Body of pancreas (tissue), 4 donors: Measurements from ENCODE around the gene MOGAT3. TPM values are rescaled to one million over a fixed set of nuclear protein-coding genes. Genes with fewer than 3 reads are reported as not detected.

Experiments used
- ATAC-seq: fragments of 150-250 bp; one replicate; pipeline ENCODE4 v1.9.1; 2016
- DNase-seq, 4 donors: peaks; one replicate each; pipeline ENCODE4 v3.0.0-alpha.2; 2019
- H3K27ac ChIP-seq, 4 donors: fragments of 200-600 bp; sonication (generic); 1 replicate in 3 of 4; 2 replicates in 1 of 4; pipeline versions ENCODE4 v1.5.1 to v1.6.1; 2016 to 2019; ENCODE audit warnings: mild to moderate bottlenecking in 1 of 4, mixed read lengths in 1 of 4, moderate library complexity in 1 of 4
- H3K27me3 ChIP-seq, 2 donors: fragments of 200-600 bp; sonication (generic); one replicate each; pipeline ENCODE4 v1.6.0; 2016; ENCODE audit warnings: mild to moderate bottlenecking in 1 of 2
- H3K36me3 ChIP-seq, 2 donors: fragments of 200-600 bp; sonication (generic); replicated peaks in 1 of 2; 2 replicates each; pipeline ENCODE4 v1.5.1; 2016; ENCODE audit warnings: low read depth in 2 of 2; ENCODE audit not compliant: insufficient read depth in 1 of 2
- H3K4me1 ChIP-seq: fragments of 200-600 bp; sonication (generic); one replicate; pipeline ENCODE4 v1.6.0; 2016
- H3K4me3 ChIP-seq, 2 donors: fragments of 200-600 bp; sonication (generic); 1 replicate in 1 of 2; 2 replicates in 1 of 2; pipeline ENCODE4 v1.5.1; 2016 to 2019
- H3K9me3 ChIP-seq, 3 donors: fragments of 200-600 bp; sonication (generic); 1 replicate in 2 of 3; 2 replicates in 1 of 3; pipeline ENCODE4 v1.5.1; 2016
- CTCF ChIP-seq, 7 experiments: fragments of 450-650 bp in 4 of 7; fragments of 200-600 bp in 3 of 7; sonication (generic) in 3 of 7; IDR thresholded peaks; one replicate each; pipeline ENCODE4 v1.5.1; 2016 to 2019; ENCODE audit warnings: antibody characterized with exemption in 7 of 7
- POLR2A ChIP-seq, 3 donors: fragments of 450-650 bp; IDR thresholded peaks; one replicate each; pipeline ENCODE4 v1.6.1; 2016; ENCODE audit warnings: antibody characterized with exemption in 3 of 3, mild to moderate bottlenecking in 2 of 3
- WGBS, 2 donors: methylation state at CpG; one replicate each; pipeline ENCODE4 v1.1.5; 2017; 5-methylcytosine and 5-hydroxymethylcytosine counted together
- intact Hi-C: fragments of 100-400 bp; cut with DNase I; formaldehyde crosslinking; loops from one replicate; pipeline ENCODE4 v1.15.1; 2023
- total RNA-seq, 2 donors: library from RNA; depleted of rRNA; stranded (reverse); fragments of >200 nt; gene quantifications; one replicate each; pipeline ENCODE4 v1.1.0, GENCODE V29; 2016

The MOGAT3 gene
- total RNA-seq, 2 donors from 2014 or later = not detected

GRCh38 chr7:101159696-101160674 lies 40.9 kb downstream of the MOGAT3 start:
- no peak overlapping the region for H3K27ac ChIP-seq
- 78 to 88% methylated on average over 21 to 24 of the region's 31 CpGs for WGBS, 2 donors
- TF ChIP-seq POLR2A (IDR thresholded peaks at IDR 0.05) (no peak), CTCF (IDR thresholded peaks at IDR 0.05) (no peak)
- ATAC-seq (no peak), DNase-seq (no peak)
- H3K4me1 ChIP-seq = peaks cover 36% of the 10 kb centered on the region
- peaks cover 0 to 21% of the 10 kb centered on the region in 2 donors for H3K27me3 ChIP-seq
- no peaks in the 10 kb centered on the region for H3K36me3 ChIP-seq
- intact Hi-C loops = no loop called here
- H3K4me3 ChIP-seq = no peak overlapping the region
- no peaks in the 10 kb centered on the region for H3K9me3 ChIP-seq

GRCh38 chr7:101156866-101157589 lies 43.8 kb downstream of the MOGAT3 start:
- 84% methylated on average over 14 of the region's 14 CpGs for WGBS, 2 donors
- Histone ChIP-seq H3K27me3 (no peaks in the 10 kb centered on the region), H3K4me3 (no peak overlapping the region), H3K9me3 (no peaks in the 10 kb centered on the region), H3K36me3 (no peaks in the 10 kb centered on the region), H3K4me1 (peaks cover 15% of the 10 kb centered on the region), H3K27ac (no peak overlapping the region)
- DNase-seq (no peak), ATAC-seq (no peak)
- TF ChIP-seq CTCF (IDR thresholded peaks at IDR 0.05) (no peak), POLR2A (IDR thresholded peaks at IDR 0.05) (no peak)
- intact Hi-C loops = no loop called here

GRCh38 chr7:101156277-101156676 lies 44.6 kb downstream of the MOGAT3 start:
- no peaks in the 10 kb centered on the region for H3K9me3 ChIP-seq
- no peak overlapping the region for H3K4me3 ChIP-seq
- H3K27me3 ChIP-seq = no peaks in the 10 kb centered on the region
- no peak for ATAC-seq
- no peak for DNase-seq
- intact Hi-C loops = no loop called here
- no peaks in the 10 kb centered on the region for H3K36me3 ChIP-seq
- H3K27ac ChIP-seq = no peak overlapping the region
- H3K4me1 ChIP-seq = peaks cover 15% of the 10 kb centered on the region
- TF ChIP-seq POLR2A (IDR thresholded peaks at IDR 0.05) = no peak
- TF ChIP-seq CTCF (IDR thresholded peaks at IDR 0.05) = no peak
- 80 to 84% methylated on average over 5 to 6 of the region's 6 CpGs for WGBS, 2 donors

GRCh38 chr7:101155303-101155702 lies 45.5 kb downstream of the MOGAT3 start:
- ATAC-seq (no peak), DNase-seq (no peak)
- intact Hi-C loops = no loop called here
- 32 to 44% methylated on average over 4 of the region's 4 CpGs for WGBS, 2 donors
- Histone ChIP-seq H3K9me3 (no peaks in the 10 kb centered on the region), H3K27me3 (no peaks in the 10 kb centered on the region), H3K27ac (no peak overlapping the region), H3K36me3 (no peaks in the 10 kb centered on the region), H3K4me1 (peaks cover 15% of the 10 kb centered on the region), H3K4me3 (peak overlapping the region; percentile 56 to 86)
- no peak for TF ChIP-seq POLR2A (IDR thresholded peaks at IDR 0.05)
- no peak for TF ChIP-seq CTCF (IDR thresholded peaks at IDR 0.05)
